Measurements from ENCODE around the gene INSC. TPM values are rescaled to one million over a fixed set of nuclear protein-coding genes. Genes with fewer than 3 reads are reported as not detected.

The INSC gene
- total RNA-seq, 2 experiments from 2014 or later, result 0.49 to 0.61 TPM

- Mint-ChIP-seq H3K27me3 (peaks cover 28% of the 10 kb centered on the region), H3K4me3 (no peak overlapping the region), H3K9me3 (ENCODE audit: low read depth) (no peaks in the 10 kb centered on the region), H3K36me3 (no peaks in the 10 kb centered on the region), H3K27ac (no peak overlapping the region), H3K4me1 (no peaks in the 10 kb centered on the region)
- CTCF ChIA-PET, result no interaction called here
- ATAC-seq (no peak), DNase-seq (no peak)
Observed at GRCh38 chr11:15278128-15278527, 163.4 kb downstream of the INSC start.

- Mint-ChIP-seq H3K36me3 (no peaks in the 10 kb centered on the region), H3K4me1 (no peaks in the 10 kb centered on the region), H3K27ac (no peak overlapping the region), H3K27me3 (peaks cover 23% of the 10 kb centered on the region), H3K9me3 (ENCODE audit: low read depth) (no peaks in the 10 kb centered on the region), H3K4me3 (no peak overlapping the region)
- no peak for DNase-seq
- no peak for ATAC-seq
- CTCF ChIA-PET, result no interaction called here
Observed at GRCh38 chr11:15280393-15280792, 165.7 kb downstream of the INSC start.

- no peaks in the 10 kb centered on the region for H3K4me1 Mint-ChIP-seq
- H3K4me3 Mint-ChIP-seq, result no peak overlapping the region
- DNase-seq (no peak), ATAC-seq (no peak)
- H3K36me3 Mint-ChIP-seq, result no peaks in the 10 kb centered on the region
- CTCF ChIA-PET, result no interaction called here
- H3K27me3 Mint-ChIP-seq, result peaks cover 11% of the 10 kb centered on the region
- H3K9me3 Mint-ChIP-seq (ENCODE audit: low read depth), result no peaks in the 10 kb centered on the region
- H3K27ac Mint-ChIP-seq, result no peak overlapping the region
Observed at GRCh38 chr11:15282754-15283153, 168.0 kb downstream of the INSC start.

- H3K36me3 Mint-ChIP-seq, result no peaks in the 10 kb centered on the region
- no peak overlapping the region for H3K4me3 Mint-ChIP-seq
- no peak for DNase-seq
- H3K27me3 Mint-ChIP-seq, result peaks cover 8% of the 10 kb centered on the region
- no peak for ATAC-seq
- H3K9me3 Mint-ChIP-seq (ENCODE audit: low read depth), result no peaks in the 10 kb centered on the region
- H3K27ac Mint-ChIP-seq, result no peak overlapping the region
- H3K4me1 Mint-ChIP-seq, result no peaks in the 10 kb centered on the region
- CTCF ChIA-PET, result no interaction called here
Observed at GRCh38 chr11:15286465-15286864, 171.7 kb downstream of the INSC start.

GRCh38 chr11:15288863-15289262 lies 174.1 kb downstream of the INSC start:
- no peaks in the 10 kb centered on the region for H3K36me3 Mint-ChIP-seq
- H3K27me3 Mint-ChIP-seq, result no peaks in the 10 kb centered on the region
- no peak overlapping the region for H3K27ac Mint-ChIP-seq
- CTCF ChIA-PET, result no interaction called here
- H3K9me3 Mint-ChIP-seq (ENCODE audit: low read depth), result no peaks in the 10 kb centered on the region
- no peak for DNase-seq
- ATAC-seq, result no peak
- no peaks in the 10 kb centered on the region for H3K4me1 Mint-ChIP-seq
- H3K4me3 Mint-ChIP-seq, result no peak overlapping the region

- Mint-ChIP-seq H3K27ac (no peak overlapping the region), H3K4me3 (no peak overlapping the region), H3K9me3 (ENCODE audit: low read depth) (no peaks in the 10 kb centered on the region), H3K4me1 (no peaks in the 10 kb centered on the region), H3K36me3 (no peaks in the 10 kb centered on the region), H3K27me3 (no peaks in the 10 kb centered on the region)
- DNase-seq (no peak), ATAC-seq (no peak)
- CTCF ChIA-PET, result no interaction called here
Observed at GRCh38 chr11:15289723-15290122, 175.0 kb downstream of the INSC start.

GRCh38 chr11:15291885-15292284 lies 177.2 kb downstream of the INSC start:
- H3K36me3 Mint-ChIP-seq, result no peaks in the 10 kb centered on the region
- no peaks in the 10 kb centered on the region for H3K4me1 Mint-ChIP-seq

GRCh38 chr11:15293975-15294620 lies 179.4 kb downstream of the INSC start:
- CTCF ChIA-PET, result no interaction called here
- Mint-ChIP-seq H3K4me1 (no peaks in the 10 kb centered on the region), H3K27ac (no peak overlapping the region), H3K9me3 (ENCODE audit: low read depth) (no peaks in the 10 kb centered on the region), H3K4me3 (no peak overlapping the region), H3K27me3 (no peaks in the 10 kb centered on the region), H3K36me3 (no peaks in the 10 kb centered on the region)
- ATAC-seq (no peak), DNase-seq (no peak)

More at GRCh38 chr11:15291885-15292284, 177.2 kb downstream of the INSC start:
- H3K9me3 Mint-ChIP-seq (ENCODE audit: low read depth), result no peaks in the 10 kb centered on the region
- no peak overlapping the region for H3K4me3 Mint-ChIP-seq
- H3K27me3 Mint-ChIP-seq, result no peaks in the 10 kb centered on the region
- CTCF ChIA-PET, result no interaction called here
- ATAC-seq (no peak), DNase-seq (no peak)
- no peak overlapping the region for H3K27ac Mint-ChIP-seq

GRCh38 chr11:15295695-15296094 lies 181.0 kb downstream of the INSC start:
- no peak for DNase-seq
- Mint-ChIP-seq H3K36me3 (no peaks in the 10 kb centered on the region), H3K27ac (no peak overlapping the region), H3K4me3 (no peak overlapping the region), H3K4me1 (no peaks in the 10 kb centered on the region), H3K27me3 (no peaks in the 10 kb centered on the region), H3K9me3 (ENCODE audit: low read depth) (no peaks in the 10 kb centered on the region)
- CTCF ChIA-PET, result no interaction called here
- no peak for ATAC-seq

Other genes starting within 250 kb of the INSC start
- gene CYP2R1, start 222.7 kb upstream of the INSC start, total RNA-seq, result 10 to 100 TPM; 11.7 to 16.6 TPM
- not detected for gene CALCA, start 142.6 kb upstream of the INSC start, total RNA-seq
- 1 to 10 TPM in 1 of 2 experiments, under 1 TPM in 1; 0.91 to 1.4 TPM for gene CALCB, start 41.3 kb upstream of the INSC start, total RNA-seq